WI38 (cell line): ENCODE results near the gene ARID3B.
"Not testable (repeated sequence)": the region's sequence is repeated elsewhere in the genome, so short reads cannot be mapped to it uniquely, and the experiment has no call there.

Experiments used
- H3K4me3 ChIP-seq: 2 replicates; pipeline ENCODE4 v1.5.1; 2011; ENCODE audit warnings: low read depth, mild to moderate bottlenecking, control low read depth, low read length
- CTCF ChIP-seq: IDR thresholded peaks from 2 replicates; pipeline ENCODE4 v1.5.1; 2012; ENCODE audit warnings: low read depth, mild to moderate bottlenecking, control low read depth, low read length

ARID3B gene

GRCh38 chr15:74594455-74594854 lies 53.4 kb downstream of the ARID3B start:
- H3K4me3 ChIP-seq: no peak overlapping the region
- no peak for TF ChIP-seq CTCF

GRCh38 chr15:74595271-74595670 lies 54.3 kb downstream of the ARID3B start:
- no peak for TF ChIP-seq CTCF
- no peak overlapping the region for H3K4me3 ChIP-seq

GRCh38 chr15:74596736-74597135 lies 55.7 kb downstream of the ARID3B start:
- H3K4me3 ChIP-seq: not testable (repeated sequence)

- H3K4me3 ChIP-seq: not testable (repeated sequence)
Measured at GRCh38 chr15:74597146-74597705, 56.2 kb downstream of the ARID3B start.

GRCh38 chr15:74598126-74598842 lies 57.3 kb downstream of the ARID3B start:
- no peak for TF ChIP-seq CTCF
- peak overlapping the region; percentile 66 for H3K4me3 ChIP-seq

GRCh38 chr15:74599156-74599555 lies 58.1 kb downstream of the ARID3B start:
- TF ChIP-seq CTCF: no peak
- peak overlapping the region; percentile 66 for H3K4me3 ChIP-seq

- H3K4me3 ChIP-seq: no peak overlapping the region
- no peak for TF ChIP-seq CTCF
Measured at GRCh38 chr15:74603026-74603788, 62.2 kb downstream of the ARID3B start.
